T47D (cell line): Measurements from ENCODE around the gene KLHDC4.
"Not testable (repeated sequence)": the region's sequence is repeated elsewhere in the genome, so short reads cannot be mapped to it uniquely, and the experiment has no call there.

ENCODE experiments used
- DNase-seq, 2 experiments: peaks; one replicate each; pipeline versions ENCODE4 v3.0.0 to v3.0.0-alpha.2; 2011 to 2012; ENCODE audit warnings: low read depth in 1 of 2, low spot score in 1 of 2
- JUND ChIP-seq: IDR thresholded peaks from 2 replicates; pipeline ENCODE4 v1.6.1; 2012; ENCODE audit warnings: low read depth
- in situ Hi-C: cut with HindIII; loops from 2 replicates; pipeline ENCODE4 v1.10.0; 2016; ENCODE audit warnings: low sequenced_read_pairs, low pct_unique_long_range_greater_than_20kb

Gene KLHDC4

DNA sequence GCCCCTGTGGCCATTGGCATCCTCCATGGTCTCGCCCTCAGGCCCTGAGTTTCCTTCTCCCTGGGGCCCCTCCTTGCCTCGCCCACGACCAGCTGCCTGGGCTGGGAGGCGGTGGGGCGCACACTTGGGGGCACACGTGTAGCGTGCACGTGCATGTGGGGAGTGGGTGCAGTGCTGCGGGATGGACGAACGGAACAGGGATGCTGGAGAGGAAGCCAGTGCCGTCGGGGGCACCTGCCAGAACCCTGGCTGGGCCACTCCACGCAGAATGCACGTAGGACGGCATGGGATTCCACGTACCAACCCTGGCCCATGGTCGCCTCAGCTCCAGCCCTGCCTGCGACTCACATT is 80.4 kb downstream of the KLHDC4 start:
- no peak for TF ChIP-seq JUND
- in situ Hi-C loops, result no loop called here
- DNase-seq, result no peak

DNA sequence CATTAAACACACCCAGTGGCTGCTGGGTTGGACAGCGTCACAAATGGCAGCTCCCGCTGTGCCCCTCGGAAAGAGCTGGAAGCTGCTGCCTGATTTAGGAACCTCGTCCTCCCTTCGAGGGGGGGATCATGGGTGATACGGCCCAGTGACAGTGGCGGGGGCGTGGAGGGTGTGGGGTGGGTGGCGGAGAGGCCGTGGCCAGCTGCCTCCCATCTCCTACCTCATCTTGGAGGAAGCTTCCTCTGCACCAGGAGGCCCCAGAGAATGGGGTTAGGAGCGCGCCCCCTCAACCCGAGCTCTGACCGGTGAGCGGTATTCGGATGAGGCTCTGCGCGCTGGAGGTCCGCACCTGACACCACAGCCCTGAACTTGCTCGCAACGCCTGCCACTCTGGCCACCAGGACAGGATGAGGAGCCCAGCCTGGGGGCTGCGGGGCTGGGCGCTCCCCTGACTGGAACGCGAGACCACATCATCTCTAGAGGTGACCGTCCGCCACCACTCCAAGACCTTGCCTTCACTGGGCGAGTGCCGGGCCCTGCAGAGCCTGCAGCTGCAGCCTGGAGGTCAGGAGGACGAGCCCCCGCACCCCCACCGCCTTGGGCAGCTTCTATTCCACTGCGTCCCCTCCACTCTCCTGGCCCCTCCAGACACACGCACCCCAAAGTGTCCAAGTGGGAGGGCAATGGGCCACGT is 80.9 kb downstream of the KLHDC4 start:
- no peak for TF ChIP-seq JUND
- no peak for DNase-seq
- in situ Hi-C loops, result no loop called here

DNA sequence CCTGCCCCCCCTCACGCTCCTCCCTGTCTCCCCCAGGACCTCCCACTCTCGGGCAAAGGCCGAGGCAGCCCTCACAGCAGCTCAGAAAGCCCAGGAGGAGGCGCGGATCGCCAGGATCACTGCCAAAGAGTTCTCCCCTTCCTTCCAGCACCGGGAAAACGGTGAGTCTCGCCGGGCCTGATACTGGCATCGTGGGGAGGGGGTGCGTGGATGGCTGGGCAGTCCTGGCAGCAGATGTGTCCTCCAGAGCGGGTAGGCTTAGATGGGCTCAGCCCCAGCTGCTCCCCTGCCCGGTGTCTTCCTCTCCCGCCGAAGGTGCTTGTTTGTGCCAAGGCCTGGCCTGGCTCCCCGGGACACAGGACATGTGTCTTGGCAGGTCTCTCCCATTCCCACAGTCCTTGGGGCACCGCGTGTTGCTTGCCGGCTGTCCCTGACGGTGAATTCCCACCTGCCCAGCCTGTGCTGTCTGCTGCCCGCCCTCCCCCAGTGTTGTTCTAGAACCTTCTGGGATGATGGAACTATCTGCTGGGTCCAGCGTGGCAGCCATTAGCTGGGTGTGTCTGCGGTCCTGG is 81.6 kb downstream of the KLHDC4 start:
- TF ChIP-seq JUND, result no peak
- in situ Hi-C loops, result no loop called here
- no peak for DNase-seq

DNA sequence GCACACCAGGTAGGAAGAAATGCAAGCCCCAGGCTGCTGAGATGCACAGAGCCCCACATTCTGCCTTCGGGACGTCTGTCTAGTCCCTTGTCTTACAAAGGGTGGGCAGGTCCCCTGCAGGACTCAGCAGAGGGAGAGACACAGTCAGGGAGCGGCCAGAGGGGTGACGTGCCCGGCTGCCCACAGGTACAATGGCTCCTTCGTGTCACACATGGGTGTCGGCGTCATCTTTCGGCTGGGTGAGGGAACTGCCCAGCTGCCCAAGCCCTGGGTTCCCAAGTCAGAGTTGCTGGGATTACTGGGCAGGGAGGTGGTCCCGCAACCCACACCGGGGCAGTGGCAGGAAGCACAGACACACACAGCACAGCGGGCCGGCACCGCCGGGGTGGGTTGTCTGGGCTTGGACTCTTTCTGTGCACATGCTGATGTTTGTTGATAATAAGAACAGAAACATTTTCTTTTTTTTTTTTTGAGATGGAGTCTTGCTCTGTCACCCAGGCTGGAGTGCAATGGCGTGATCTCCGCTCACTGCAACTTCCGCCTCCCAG is 82.9 kb downstream of the KLHDC4 start:
- no peak for TF ChIP-seq JUND
- DNase-seq, result no peak
- in situ Hi-C loops, result no loop called here

DNA sequence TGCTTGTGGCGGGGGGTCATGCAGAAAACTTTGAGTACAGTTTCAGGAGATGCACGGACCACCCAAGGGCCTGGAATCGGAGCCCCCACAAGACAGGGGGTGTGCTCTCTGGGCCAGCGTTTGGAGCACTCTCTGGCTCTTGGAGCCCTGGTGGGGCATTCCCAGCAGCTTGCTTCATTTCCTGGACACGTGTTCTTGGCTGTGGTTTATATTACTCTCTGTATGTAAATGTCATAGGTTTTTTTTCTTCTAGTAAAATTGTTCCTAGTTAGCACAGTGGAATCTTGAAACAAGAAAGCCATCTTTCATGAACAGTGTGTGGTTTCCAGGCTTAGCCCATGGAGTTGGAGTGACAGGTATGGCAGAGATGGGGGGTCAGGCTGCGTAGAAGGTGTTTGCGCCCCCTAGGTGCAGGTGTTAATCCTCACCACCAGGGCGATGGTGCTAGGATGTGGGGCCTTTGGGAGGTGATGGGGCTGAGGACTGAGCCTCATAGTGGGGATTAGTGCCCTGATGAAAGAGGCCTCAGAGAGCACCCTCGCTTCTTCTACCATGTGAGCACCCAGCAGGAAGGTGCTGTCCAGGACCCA is 83.7 kb downstream of the KLHDC4 start:
- TF ChIP-seq JUND, result no peak
- peak in 1 of 2 experiments; percentile 25 for DNase-seq
- in situ Hi-C loops, result no loop called here

DNA sequence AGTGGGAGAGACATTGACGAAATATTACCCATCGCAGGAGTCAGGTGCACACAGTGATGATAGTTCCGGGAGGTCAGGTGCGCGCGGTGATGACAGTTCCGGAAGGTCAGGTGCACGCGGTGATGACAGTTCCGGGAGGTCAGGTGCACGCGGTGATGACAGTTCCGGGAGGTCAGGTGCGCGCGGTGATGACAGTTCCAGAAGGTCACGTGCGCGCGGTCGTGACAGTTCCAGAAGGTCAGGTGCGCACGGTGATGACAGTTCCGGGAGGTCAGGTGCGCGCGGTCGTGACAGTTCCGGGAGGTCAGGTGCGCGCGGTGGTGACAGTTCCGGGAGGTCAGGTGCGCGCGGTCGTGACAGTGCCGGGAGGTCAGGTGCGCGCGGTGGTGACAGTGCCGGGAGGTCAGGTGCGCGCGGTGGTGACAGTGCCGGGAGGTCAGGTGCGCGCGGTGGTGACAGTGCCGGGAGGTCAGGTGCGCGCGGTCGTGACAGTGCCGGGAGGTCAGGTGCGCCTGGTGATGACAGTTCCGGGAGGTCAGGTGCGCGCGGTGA is 84.7 kb downstream of the KLHDC4 start:
- in situ Hi-C loops, DNase-seq: not testable (repeated sequence)

DNA sequence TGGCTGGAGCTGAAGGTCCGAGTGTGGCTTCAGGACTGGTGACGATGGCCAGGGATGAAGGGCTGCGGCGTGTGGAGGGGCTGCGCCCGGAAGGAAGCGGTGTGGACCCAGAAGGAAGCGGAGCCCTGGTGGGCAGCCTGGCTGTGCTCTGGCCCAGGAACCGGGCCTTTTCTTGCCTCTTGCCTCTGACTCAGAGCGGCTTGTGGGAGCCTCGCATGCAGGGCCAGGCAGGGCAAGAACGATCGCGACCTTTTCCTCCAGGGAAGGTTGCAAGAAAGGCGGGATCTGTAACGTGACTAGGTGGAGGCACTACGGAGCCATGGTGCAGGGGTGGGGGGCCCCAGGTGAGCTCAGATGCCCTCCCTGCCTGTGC is 85.5 kb downstream of the KLHDC4 start:
- no peak for TF ChIP-seq JUND
- in situ Hi-C loops, result no loop called here
- no peak for DNase-seq

DNA sequence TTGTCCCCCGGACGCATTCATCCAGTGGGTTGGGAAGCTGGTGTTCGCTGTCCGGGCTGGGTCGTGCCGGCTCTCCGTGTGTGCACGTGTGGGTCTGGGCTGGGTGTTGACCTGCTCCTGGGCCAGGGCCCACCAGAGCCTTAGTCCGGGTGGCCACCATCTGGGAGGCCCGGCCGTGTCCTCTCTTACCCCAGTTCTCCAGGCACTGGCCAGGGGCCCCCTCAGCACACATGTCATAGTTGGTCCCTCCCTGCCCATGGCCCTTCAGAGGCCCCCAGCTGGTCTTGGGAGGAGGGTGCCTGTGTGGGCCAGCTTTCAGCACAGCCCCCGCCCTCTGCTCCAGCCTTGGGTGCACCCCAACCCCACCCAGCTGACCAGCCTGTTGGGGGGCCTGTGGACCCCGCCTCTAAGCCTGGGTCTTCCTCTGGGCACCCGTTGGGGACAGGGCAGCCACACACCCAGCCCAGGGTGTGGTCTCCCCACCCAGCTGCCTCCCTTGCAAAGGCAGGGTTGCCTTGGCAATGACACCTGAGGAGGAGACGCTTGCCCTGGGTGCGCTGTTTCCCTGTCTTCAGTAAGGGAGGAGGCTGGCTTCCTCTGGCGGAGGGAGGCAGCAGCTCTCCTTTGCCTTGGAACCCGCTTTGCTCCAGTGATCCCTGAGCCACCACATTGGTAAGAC is 86.1 kb downstream of the KLHDC4 start:
- no peak for TF ChIP-seq JUND
- in situ Hi-C loops, result no loop called here
- no peak for DNase-seq

DNA sequence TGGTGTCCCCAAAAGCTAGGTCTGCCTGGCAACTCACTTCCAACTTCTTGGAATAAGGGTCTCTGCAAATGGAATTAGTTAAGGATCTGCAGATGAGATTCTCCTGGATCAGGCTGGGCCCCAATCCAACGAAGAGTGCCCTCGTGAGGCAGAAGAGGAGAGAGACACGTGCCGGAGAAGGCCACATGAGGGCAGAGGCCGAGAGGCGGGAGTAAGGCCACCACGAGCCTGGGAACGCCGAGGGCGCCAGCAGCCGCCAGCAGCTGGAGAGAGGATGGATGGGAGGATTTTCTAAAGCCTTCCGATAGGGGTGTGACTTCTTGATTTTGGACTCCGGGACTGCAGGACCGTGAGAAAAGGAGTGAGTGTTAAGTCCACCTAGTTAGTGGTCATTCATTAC is 87.2 kb downstream of the KLHDC4 start:
- no peak for DNase-seq
- in situ Hi-C loops, result no loop called here
- no peak for TF ChIP-seq JUND

DNA sequence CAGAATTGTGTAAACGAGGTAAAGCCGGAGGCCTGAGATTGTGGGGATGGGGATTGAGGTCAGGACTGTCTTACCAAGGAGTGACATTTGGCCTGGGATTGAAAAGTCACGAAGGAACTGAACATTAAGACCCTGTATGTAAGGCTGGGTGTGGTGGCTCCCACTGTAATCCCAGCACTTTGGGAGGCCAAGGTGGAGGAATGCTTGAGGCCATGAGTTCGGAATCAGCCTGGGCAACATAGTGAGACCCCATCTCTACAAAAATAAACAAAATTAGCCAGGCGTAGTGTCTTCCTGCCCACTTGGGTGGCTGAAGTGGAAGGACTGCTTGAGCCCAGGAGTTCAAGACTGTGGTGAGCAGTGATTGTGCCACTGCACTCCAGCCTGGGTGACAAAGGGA is 88.0 kb downstream of the KLHDC4 start:
- in situ Hi-C loops, result no loop called here

DNA sequence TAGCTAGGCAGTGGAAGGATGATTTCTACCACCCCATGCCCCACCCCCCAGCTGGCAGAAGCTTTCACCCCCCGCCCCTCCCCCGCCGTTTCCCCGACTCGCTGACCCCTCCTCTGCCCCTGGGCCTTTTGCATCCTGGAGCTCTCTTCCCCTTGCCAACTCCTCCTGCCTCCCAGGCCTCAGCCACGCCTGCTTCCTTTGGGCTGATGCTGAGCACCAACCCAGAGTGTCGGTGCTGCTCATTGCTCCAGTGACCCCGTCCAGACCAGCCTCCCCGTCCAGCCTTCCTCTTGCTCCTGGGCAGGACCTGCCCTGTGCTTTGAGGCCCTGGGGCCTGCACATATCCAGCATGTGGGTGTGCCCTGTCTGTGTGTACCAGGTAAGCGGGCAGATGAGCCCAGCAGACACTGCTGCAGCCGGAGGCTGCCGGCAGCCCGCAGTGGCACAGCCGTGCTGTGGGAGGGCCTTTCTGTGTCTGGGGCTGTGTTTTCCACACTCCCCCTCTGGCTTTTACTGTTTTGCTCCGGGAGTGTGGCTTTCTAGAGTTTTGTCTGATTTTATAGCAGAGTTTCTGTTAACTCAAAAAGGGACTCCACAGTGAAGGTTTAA is 90.6 kb downstream of the KLHDC4 start:
- in situ Hi-C loops, result no loop called here
- no peak for TF ChIP-seq JUND
- DNase-seq, result peak in 1 of 2 experiments; percentile 14

More for the DNA sequence above, 88.0 kb downstream of the KLHDC4 start:
- DNase-seq, result no peak
- no peak for TF ChIP-seq JUND

DNA sequence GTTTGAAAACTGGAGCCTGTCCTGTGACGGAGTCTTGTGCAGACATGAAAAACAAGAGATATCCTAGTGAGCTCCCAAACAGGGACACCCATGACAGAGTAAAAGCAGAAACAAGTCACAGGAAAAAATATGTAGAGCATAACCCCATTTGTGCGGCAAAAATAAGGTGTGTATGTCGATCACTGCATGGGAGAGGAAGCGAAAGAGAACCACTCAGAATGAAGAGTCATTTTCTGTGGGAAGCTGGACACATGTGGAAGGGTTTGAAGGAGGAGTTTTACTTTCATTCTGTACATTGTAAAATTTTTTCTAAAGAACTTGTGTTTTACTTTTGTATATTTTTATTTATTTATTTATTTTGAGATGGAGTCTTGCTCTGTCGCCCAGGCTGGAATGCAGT is 91.4 kb downstream of the KLHDC4 start:
- in situ Hi-C loops, result no loop called here
- TF ChIP-seq JUND, result no peak
- DNase-seq, result no peak
